Measurements from ENCODE around the gene FNDC3B. TPM values are rescaled to one million over a fixed set of nuclear protein-coding genes. Genes with fewer than 3 reads are reported as not detected.

Gene FNDC3B
- total RNA-seq, 1 experiment from 2014 or later = 74.4 TPM

- DNase-seq (ENCODE audit: low spot score) = no peak
Observed at GRCh38 chr3:172391592-172392302, 352.4 kb downstream of the FNDC3B start.

- no peak for DNase-seq (ENCODE audit: low spot score)
Observed at GRCh38 chr3:172394692-172395091, 355.3 kb downstream of the FNDC3B start.

- DNase-seq (ENCODE audit: low spot score) = no peak
Observed at GRCh38 chr3:172396400-172396799, 357.0 kb downstream of the FNDC3B start.

GRCh38 chr3:172397716-172398405, 358.5 kb downstream of the FNDC3B start:
- no peak for DNase-seq (ENCODE audit: low spot score)

- no peak for DNase-seq (ENCODE audit: low spot score)
Observed at GRCh38 chr3:172398484-172398883, 359.1 kb downstream of the FNDC3B start.

- DNase-seq (ENCODE audit: low spot score) = no peak
Observed at GRCh38 chr3:172402090-172402489, 362.7 kb downstream of the FNDC3B start.

- no peak for DNase-seq (ENCODE audit: low spot score)
Observed at GRCh38 chr3:172402892-172403643, 363.7 kb downstream of the FNDC3B start.

GRCh38 chr3:172404237-172404962, 365.0 kb downstream of the FNDC3B start:
- DNase-seq (ENCODE audit: low spot score) = no peak

- DNase-seq (ENCODE audit: low spot score) = no peak
Observed at GRCh38 chr3:172405914-172406313, 366.5 kb downstream of the FNDC3B start.

- no peak for DNase-seq (ENCODE audit: low spot score)
Observed at GRCh38 chr3:172407872-172408271, 368.5 kb downstream of the FNDC3B start.

- no peak for DNase-seq (ENCODE audit: low spot score)
Observed at GRCh38 chr3:172410702-172411477, 371.5 kb downstream of the FNDC3B start.

- no peak for DNase-seq (ENCODE audit: low spot score)
Observed at GRCh38 chr3:172411478-172411947, 372.1 kb downstream of the FNDC3B start.

- DNase-seq (ENCODE audit: low spot score) = no peak
Observed at GRCh38 chr3:172415323-172415722, 375.9 kb downstream of the FNDC3B start.

GRCh38 chr3:172437713-172438112, 398.3 kb downstream of the FNDC3B start:
- no peak for DNase-seq (ENCODE audit: low spot score)

GRCh38 chr3:172438186-172438585, 398.8 kb downstream of the FNDC3B start:
- no peak for DNase-seq (ENCODE audit: low spot score)

GRCh38 chr3:172441581-172441980, 402.2 kb downstream of the FNDC3B start:
- no peak for DNase-seq (ENCODE audit: low spot score)

GRCh38 chr3:172442606-172443005, 403.2 kb downstream of the FNDC3B start:
- DNase-seq (ENCODE audit: low spot score) = no peak

GRCh38 chr3:172444821-172445220, 405.4 kb downstream of the FNDC3B start:
- no peak for DNase-seq (ENCODE audit: low spot score)

- DNase-seq (ENCODE audit: low spot score) = no peak
Observed at GRCh38 chr3:172446198-172446597, 406.8 kb downstream of the FNDC3B start.

- no peak for DNase-seq (ENCODE audit: low spot score)
Observed at GRCh38 chr3:172447611-172448579, 408.5 kb downstream of the FNDC3B start, which contains the start of gene GHSR. Gene GHSR, minus strand, starts transcription at chr3:172448456. Its CDS starts 43 bp downstream, at chr3:172448413.

Data from A172 (cell line).